ENCODE measurements around the gene BCAS3.

DNA sequence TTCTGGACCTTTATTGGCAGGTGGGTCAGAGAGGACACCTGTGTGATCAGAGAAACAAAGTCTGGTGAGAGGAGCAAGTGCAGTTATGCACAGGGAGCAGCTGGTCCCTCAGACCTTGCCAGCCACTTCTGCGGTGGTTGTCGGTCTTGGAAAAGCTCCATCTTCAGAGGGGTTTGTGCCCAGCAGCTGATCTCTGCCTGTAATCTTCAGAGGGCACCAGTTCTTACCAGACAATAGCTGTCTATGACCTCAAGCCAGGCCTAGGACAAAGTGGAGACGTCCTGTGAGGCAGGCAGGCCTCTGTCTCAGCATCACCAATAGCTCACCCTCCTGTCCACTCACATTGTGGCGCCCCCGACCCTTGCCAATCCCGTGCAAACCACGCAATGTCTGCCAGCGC lies 655.5 kb downstream of the BCAS3 start:
- TF ChIP-seq, protein P1, sequence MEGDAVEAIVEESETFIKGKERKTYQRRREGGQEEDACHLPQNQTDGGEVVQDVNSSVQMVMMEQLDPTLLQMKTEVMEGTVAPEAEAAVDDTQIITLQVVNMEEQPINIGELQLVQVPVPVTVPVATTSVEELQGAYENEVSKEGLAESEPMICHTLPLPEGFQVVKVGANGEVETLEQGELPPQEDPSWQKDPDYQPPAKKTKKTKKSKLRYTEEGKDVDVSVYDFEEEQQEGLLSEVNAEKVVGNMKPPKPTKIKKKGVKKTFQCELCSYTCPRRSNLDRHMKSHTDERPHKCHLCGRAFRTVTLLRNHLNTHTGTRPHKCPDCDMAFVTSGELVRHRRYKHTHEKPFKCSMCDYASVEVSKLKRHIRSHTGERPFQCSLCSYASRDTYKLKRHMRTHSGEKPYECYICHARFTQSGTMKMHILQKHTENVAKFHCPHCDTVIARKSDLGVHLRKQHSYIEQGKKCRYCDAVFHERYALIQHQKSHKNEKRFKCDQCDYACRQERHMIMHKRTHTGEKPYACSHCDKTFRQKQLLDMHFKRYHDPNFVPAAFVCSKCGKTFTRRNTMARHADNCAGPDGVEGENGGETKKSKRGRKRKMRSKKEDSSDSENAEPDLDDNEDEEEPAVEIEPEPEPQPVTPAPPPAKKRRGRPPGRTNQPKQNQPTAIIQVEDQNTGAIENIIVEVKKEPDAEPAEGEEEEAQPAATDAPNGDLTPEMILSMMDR (IDR thresholded peaks at IDR 0.05 in 8 of 11, conservative IDR thresholded peaks at IDR 0.05 in 3 of 11), result no peak
- TF ChIP-seq POLR2AphosphoS5 (IDR thresholded peaks at IDR 0.05), result no peak
- no peak for TF ChIP-seq POLR2A (IDR thresholded peaks at IDR 0.05)

All from spleen (tissue), 7 donors.